Nucleus accumbens (tissue), 56 donors: ENCODE data around the gene PDIA2.
A peak's percentile ranks its signal among the peaks of the same experiment; 100 is the strongest.
"Not testable (repeated sequence)": the region's sequence is repeated elsewhere in the genome, so short reads cannot be mapped to it uniquely, and the experiment has no call there.

Experiments
- DNase-seq, 56 donors: peaks; one replicate each; lab custom pipeline; 2025; lab: John Stamatoyannopoulos, UW

PDIA2 gene, protein sequence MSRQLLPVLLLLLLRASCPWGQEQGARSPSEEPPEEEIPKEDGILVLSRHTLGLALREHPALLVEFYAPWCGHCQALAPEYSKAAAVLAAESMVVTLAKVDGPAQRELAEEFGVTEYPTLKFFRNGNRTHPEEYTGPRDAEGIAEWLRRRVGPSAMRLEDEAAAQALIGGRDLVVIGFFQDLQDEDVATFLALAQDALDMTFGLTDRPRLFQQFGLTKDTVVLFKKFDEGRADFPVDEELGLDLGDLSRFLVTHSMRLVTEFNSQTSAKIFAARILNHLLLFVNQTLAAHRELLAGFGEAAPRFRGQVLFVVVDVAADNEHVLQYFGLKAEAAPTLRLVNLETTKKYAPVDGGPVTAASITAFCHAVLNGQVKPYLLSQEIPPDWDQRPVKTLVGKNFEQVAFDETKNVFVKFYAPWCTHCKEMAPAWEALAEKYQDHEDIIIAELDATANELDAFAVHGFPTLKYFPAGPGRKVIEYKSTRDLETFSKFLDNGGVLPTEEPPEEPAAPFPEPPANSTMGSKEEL

GRCh38 chr16:283033-283805 is at the start of gene PDIA2:
PDIA2 (plus strand) TSS chr16:283164; CDS start chr16:283170, 6 bp downstream.
- peak in 8 of 56 donors; percentile 4 to 64 (median 15) for DNase-seq

DNA sequence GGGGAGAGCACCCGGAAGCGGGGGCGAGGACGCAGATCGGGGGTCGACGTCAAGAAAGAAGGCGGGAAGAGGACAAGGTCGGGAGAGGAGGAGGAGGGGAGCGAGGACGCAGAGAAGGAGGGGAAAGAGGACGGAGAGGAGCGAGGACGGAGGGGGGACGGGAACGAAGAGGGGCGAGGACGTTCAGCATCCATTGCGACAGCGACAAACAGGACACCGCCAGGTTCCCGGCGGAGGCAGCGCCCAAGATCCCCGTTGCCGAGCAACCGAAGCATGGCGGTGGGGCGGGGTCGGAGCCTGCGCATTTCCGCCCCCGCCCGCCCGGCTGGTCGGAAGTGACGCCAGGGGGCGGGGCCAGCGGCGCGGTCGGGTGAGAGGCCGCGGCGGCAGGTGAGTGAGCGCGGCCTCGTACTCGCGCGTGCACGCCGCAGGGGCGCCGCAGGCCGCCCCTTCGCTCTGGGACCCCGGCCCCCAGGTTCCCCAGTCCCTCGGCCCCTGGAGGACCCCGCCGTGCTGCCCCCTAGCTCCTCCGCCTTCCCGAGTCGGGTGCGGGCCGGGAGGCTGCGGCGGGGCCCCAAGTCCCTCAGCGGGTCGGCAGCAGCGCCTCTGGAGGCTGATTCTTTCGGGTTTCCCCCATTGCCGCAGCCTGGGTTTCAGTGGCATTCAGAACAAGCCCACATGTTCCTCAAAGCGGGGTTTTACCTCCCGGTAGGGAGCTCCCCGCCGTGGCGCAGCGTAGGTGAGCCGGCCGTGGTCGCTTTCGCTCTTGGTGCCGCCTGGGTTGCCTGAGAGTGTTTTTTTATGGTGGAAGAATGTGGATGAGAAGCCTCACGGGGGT is 48.3 kb upstream of the PDIA2 start, which contains the start of gene FAM234A:
TSS of gene FAM234A (plus strand) at position 354 of the 838 bp plus-strand sequence. CDS start 19,593 bp downstream, outside the sequence.
- peak in 55 of 56 donors; percentile 36 to 94 (median 84) for DNase-seq

- peak in 17 of 56 donors; percentile 3 to 49 (median 12) for DNase-seq
Measured at GRCh38 chr16:239948-240277, 43.1 kb upstream of the PDIA2 start.

GRCh38 chr16:240559-240958 is 42.4 kb upstream of the PDIA2 start:
- DNase-seq = no peak

DNA sequence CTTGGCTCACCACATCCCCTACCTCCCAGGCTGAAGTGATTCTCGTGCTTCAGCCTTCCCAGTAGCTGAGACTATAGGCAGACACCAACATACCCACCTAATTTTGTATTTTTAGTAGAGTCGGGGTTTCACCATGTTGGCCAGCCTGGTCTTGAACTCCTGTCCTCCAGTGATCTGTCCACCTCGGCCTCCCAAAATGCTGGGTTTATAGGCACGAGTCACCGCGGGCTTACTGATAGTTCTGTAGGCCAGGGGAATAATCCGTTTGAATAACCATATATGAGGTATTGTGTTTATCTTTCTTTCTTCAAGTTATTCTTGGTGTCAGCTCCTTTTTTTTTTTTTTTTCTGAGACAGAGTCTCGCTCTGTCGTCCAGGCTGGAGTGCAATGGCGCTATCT is 40.7 kb upstream of the PDIA2 start:
- DNase-seq = no peak

- no peak for DNase-seq
Measured at GRCh38 chr16:243348-243747, 39.6 kb upstream of the PDIA2 start.

GRCh38 chr16:245105-245504 is 37.9 kb upstream of the PDIA2 start:
- DNase-seq = no peak

GRCh38 chr16:247027-247426 is 35.9 kb upstream of the PDIA2 start:
- DNase-seq = no peak

GRCh38 chr16:249431-249830 is 33.5 kb upstream of the PDIA2 start:
- no peak for DNase-seq

- no peak for DNase-seq
Measured at GRCh38 chr16:252366-253337, 30.3 kb upstream of the PDIA2 start.

DNA sequence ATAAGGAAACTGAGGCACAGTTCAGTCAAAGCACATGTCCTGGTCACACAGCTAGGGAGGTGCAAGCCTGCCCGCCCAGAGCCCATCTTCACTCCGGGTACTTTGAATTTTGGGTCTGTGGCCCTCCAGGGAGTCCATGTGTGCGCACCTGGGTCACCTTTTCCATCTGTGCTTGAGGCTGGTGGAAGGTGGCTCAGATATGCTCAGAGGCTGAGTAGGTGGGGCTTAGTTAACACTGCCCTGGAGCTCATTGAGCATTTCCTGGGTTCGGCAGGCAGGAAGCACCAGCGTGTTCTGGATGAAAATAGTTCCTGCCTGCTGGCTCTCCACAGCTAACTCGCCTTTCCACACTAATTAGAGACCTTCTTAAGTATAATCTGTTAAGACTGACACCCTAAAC is 29.1 kb upstream of the PDIA2 start:
- no peak for DNase-seq

- no peak for DNase-seq
Measured at GRCh38 chr16:254461-254860, 28.5 kb upstream of the PDIA2 start.

DNA sequence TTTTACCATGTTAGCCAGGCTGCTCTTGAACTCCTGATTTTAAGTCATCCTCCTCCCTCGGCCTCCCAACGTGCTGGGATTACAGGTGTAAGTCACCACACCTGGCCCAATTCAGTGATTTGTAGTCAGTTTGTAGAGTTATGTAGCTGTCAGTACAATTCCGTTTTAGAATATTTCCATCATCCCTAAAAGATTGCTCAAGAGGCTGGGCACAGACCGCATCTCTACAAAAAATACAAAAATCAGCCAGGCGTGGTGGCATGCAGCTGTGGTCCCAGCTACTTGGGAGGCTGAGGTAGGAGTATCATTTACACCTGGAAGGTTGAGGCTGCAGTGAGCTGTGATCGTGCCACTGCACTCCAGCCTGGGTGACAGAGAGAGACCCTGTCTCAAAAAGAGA is 27.8 kb upstream of the PDIA2 start:
- no peak for DNase-seq

DNA sequence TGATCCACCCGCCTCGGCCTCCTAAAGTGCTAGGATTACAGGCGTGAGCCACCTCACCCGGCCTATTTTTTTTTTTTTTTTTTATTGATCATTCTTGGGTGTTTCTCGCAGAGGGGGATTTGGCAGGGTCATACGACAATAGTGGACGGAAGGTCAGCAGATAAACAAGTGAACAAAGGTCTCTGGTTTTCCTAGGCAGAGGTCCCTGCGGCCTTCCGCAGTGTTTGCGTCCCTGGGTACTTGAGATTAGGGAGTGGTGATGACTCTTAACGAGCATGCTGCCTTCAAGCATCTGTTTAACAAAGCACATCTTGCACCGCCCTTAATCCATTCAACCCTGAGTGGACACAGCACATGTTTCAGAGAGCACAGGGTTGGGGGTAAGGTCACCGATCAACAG is 24.9 kb upstream of the PDIA2 start:
- not testable (repeated sequence) for DNase-seq

- no peak for DNase-seq
Measured at GRCh38 chr16:259226-259625, 23.7 kb upstream of the PDIA2 start.

- no peak for DNase-seq
Measured at GRCh38 chr16:259814-260253, 23.1 kb upstream of the PDIA2 start.

DNA sequence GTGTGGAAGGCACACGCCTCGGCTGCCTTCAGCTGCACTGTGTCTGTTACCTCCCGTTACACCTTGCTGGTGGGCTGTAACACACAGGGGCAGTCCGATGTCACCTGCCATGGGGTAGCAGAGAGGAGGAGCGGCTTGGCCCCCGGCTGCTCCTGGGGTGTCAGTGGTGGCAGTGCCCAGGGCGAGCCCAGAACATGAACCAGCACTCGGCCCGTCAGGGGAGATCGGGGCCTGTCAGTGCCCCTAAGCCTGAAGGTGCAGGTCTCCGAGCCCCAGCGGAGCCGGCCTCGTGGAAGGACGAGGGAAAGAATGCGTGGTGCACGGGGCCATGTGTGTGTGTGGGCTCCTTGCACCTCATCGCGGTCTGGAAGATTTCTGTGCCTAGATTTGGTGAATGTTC is 22.6 kb upstream of the PDIA2 start:
- no peak for DNase-seq

GRCh38 chr16:261031-261691 is 21.8 kb upstream of the PDIA2 start:
- no peak for DNase-seq
